H9 (cell line): ENCODE results near the gene INSR. TPM values are rescaled to one million over a fixed set of nuclear protein-coding genes. Genes with fewer than 3 reads are reported as not detected.

Experiments used
- DNase-seq: peaks from one replicate; pipeline ENCODE4 v3.0.0-alpha.2; 2017
- H2AFZ ChIP-seq: one replicate; pipeline ENCODE4 v1.6.1; 2013; ENCODE audit warnings: mild to moderate bottlenecking, low read length, control low read depth, moderate library complexity
- H2AK5ac ChIP-seq: 2 replicates; pipeline ENCODE4 v1.6.1; 2013; ENCODE audit warnings: low read length, control low read depth, mixed read lengths; ENCODE audit not compliant: insufficient read length
- H2BK120ac ChIP-seq: one replicate; pipeline ENCODE4 v1.6.1; 2013; ENCODE audit warnings: low read depth, mild to moderate bottlenecking, low read length, control low read depth, inconsistent platforms; ENCODE audit not compliant: poor library complexity, severe bottlenecking
- H2BK12ac ChIP-seq: 2 replicates; pipeline ENCODE4 v1.6.1; 2013; ENCODE audit warnings: low read length, control low read depth, mixed read lengths, low read depth; ENCODE audit not compliant: insufficient read length
- H2BK15ac ChIP-seq: 2 replicates; pipeline ENCODE4 v1.6.1; 2013; ENCODE audit warnings: low read depth, low read length, control low read depth
- H2BK20ac ChIP-seq: one replicate; pipeline ENCODE4 v1.6.1; 2013; ENCODE audit warnings: low read depth, mild to moderate bottlenecking, low read length, control low read depth, inconsistent platforms; ENCODE audit not compliant: poor library complexity, severe bottlenecking
- H2BK5ac ChIP-seq: 2 replicates; pipeline ENCODE4 v1.6.1; 2013; ENCODE audit warnings: low read length, control low read depth, mixed read lengths; ENCODE audit not compliant: insufficient read length
- H3K14ac ChIP-seq: 2 replicates; pipeline ENCODE4 v1.6.1; 2013; ENCODE audit warnings: low read length, control low read depth; ENCODE audit not compliant: insufficient read depth
- H3K18ac ChIP-seq: 2 replicates; pipeline ENCODE4 v1.6.1; 2013; ENCODE audit warnings: low read depth, mild to moderate bottlenecking, mixed read lengths, low read length, control low read depth; ENCODE audit not compliant: insufficient read length
- H3K23ac ChIP-seq: 2 replicates; pipeline ENCODE4 v1.6.1; 2013; ENCODE audit warnings: low read length, control low read depth, mixed read lengths, low read depth; ENCODE audit not compliant: insufficient read length
- H3K23me2 ChIP-seq: 2 replicates; pipeline ENCODE4 v1.6.1; 2013; ENCODE audit warnings: low read depth, mild to moderate bottlenecking, mixed read lengths, low read length, control low read depth; ENCODE audit not compliant: insufficient read length, poor library complexity, severe bottlenecking
- H3K27ac ChIP-seq: 2 replicates; pipeline ENCODE4 v1.5.1; 2013; ENCODE audit warnings: low read length, control low read depth, mixed read lengths, low read depth; ENCODE audit not compliant: insufficient read length
- H3K27me3 ChIP-seq: 2 replicates; pipeline ENCODE4 v1.6.1; 2013; ENCODE audit warnings: low read length, control low read depth, inconsistent platforms; ENCODE audit not compliant: insufficient read depth
- H3K4ac ChIP-seq: 2 replicates; pipeline ENCODE4 v1.6.1; 2013; ENCODE audit warnings: low read depth, mild to moderate bottlenecking, control low read depth, inconsistent platforms, low read length, moderate library complexity
- H3K4me1 ChIP-seq: 2 replicates; pipeline ENCODE4 v1.6.1; 2013; ENCODE audit warnings: low read length, control low read depth, inconsistent platforms; ENCODE audit not compliant: insufficient read depth
- H3K4me2 ChIP-seq: 2 replicates; pipeline ENCODE4 v1.6.1; 2013; ENCODE audit warnings: low read length, control low read depth, mixed read lengths; ENCODE audit not compliant: insufficient read length, insufficient read depth
- H3K56ac ChIP-seq: 2 replicates; pipeline ENCODE4 v1.6.1; 2013; ENCODE audit warnings: low read depth, mild to moderate bottlenecking, mixed read lengths, low read length, control low read depth; ENCODE audit not compliant: insufficient read length
- H3K79me1 ChIP-seq: 2 replicates; pipeline ENCODE4 v1.6.1; 2013; ENCODE audit warnings: low read depth, mild to moderate bottlenecking, moderate library complexity, low read length, control low read depth, inconsistent platforms; ENCODE audit not compliant: insufficient read depth, poor library complexity, severe bottlenecking
- H3K79me2 ChIP-seq: 2 replicates; pipeline ENCODE4 v1.6.1; 2013; ENCODE audit warnings: low read length, control low read depth, inconsistent platforms; ENCODE audit not compliant: insufficient read depth
- H3K9ac ChIP-seq: 2 replicates; pipeline ENCODE4 v1.6.1; 2013; ENCODE audit warnings: low read length, control low read depth, mixed read lengths; ENCODE audit not compliant: insufficient read length; ENCODE audit errors: extremely low read depth
- H3K9me3 ChIP-seq: one replicate; pipeline ENCODE4 v1.6.1; 2013; ENCODE audit warnings: low read depth, low read length, inconsistent platforms; ENCODE audit not compliant: control insufficient read depth
- H3T11ph ChIP-seq: one replicate; pipeline ENCODE4 v1.6.1; 2013; ENCODE audit warnings: mild to moderate bottlenecking, low read length, control low read depth, inconsistent platforms
- H4K20me1 ChIP-seq: one replicate; pipeline ENCODE4 v1.6.1; 2013; ENCODE audit not compliant: control insufficient read depth, insufficient read length, insufficient read depth
- H4K5ac ChIP-seq: 2 replicates; pipeline ENCODE4 v1.6.1; 2013; ENCODE audit warnings: low read depth, mild to moderate bottlenecking, mixed read lengths, low read length, control low read depth; ENCODE audit not compliant: insufficient read length
- H4K8ac ChIP-seq: replicated peaks from 2 replicates; pipeline ENCODE4 v1.6.1; 2013; ENCODE audit warnings: low read length, control low read depth, mixed read lengths, low read depth; ENCODE audit not compliant: insufficient read length
- H4K91ac ChIP-seq: 2 replicates; pipeline ENCODE4 v1.6.1; 2013; ENCODE audit warnings: low read depth, mild to moderate bottlenecking, moderate library complexity, mixed read lengths, low read length, control low read depth; ENCODE audit not compliant: insufficient read length
- H3K27ac Mint-ChIP-seq, 3 experiments: 2 replicates in 2 of 3; 3 replicates in 1 of 3; pipeline ENCODE4 v1.8.0; 2020 to 2021; ENCODE audit warnings: mixed read lengths in 3 of 3, mild to moderate bottlenecking in 1 of 3, moderate library complexity in 1 of 3
- H3K27me3 Mint-ChIP-seq: 2 replicates; pipeline ENCODE4 v1.8.0; 2021; ENCODE audit warnings: low read depth, mild to moderate bottlenecking, moderate library complexity, mixed read lengths
- H3K36me3 Mint-ChIP-seq, 3 experiments: 2 replicates in 2 of 3; 3 replicates in 1 of 3; pipeline ENCODE4 v1.8.0; 2020 to 2021; ENCODE audit warnings: low read depth in 3 of 3, mixed read lengths in 3 of 3; ENCODE audit not compliant: insufficient read depth in 1 of 3
- H3K4me1 Mint-ChIP-seq, 2 experiments: 2 replicates each; pipeline ENCODE4 v1.8.0; 2020; ENCODE audit warnings: mixed read lengths in 2 of 2
- H3K4me3 Mint-ChIP-seq, 2 experiments: 2 replicates in 1 of 2; 3 replicates in 1 of 2; pipeline ENCODE4 v1.8.0; 2020 to 2021; ENCODE audit warnings: mild to moderate bottlenecking in 2 of 2, mixed read lengths in 2 of 2, moderate library complexity in 1 of 2
- H3K9me3 Mint-ChIP-seq, 2 experiments: 2 replicates in 1 of 2; 3 replicates in 1 of 2; pipeline ENCODE4 v1.8.0; 2020; ENCODE audit warnings: mild to moderate bottlenecking in 2 of 2, mixed read lengths in 2 of 2, moderate library complexity in 1 of 2
- CTCF ChIP-seq: fragments of 200-600 bp; sonication (generic); conservative IDR thresholded peaks from 3 replicates; pipeline ENCODE4 v1.8.0; 2021; ENCODE audit warnings: antibody characterized with exemption, mild to moderate bottlenecking
- WGBS: extraction: QIAGEN DNeasy Blood & Tissue Kit; methylation state at CpG from one replicate; pipeline ENCODE4 v1.1.7; 2013; ENCODE audit warnings: missing lambda C conversion rate, low lambda C conversion rate, mixed read lengths; ENCODE audit not compliant: insufficient read length; ENCODE audit errors: extremely low coverage; 5-methylcytosine and 5-hydroxymethylcytosine counted together
- total RNA-seq: library from RNA; stranded (reverse); gene quantifications from 2 replicates; pipeline ENCODE4 v1.2.1, GENCODE V29; 2021

INSR gene
- total RNA-seq, 1 experiment from 2014 or later = 39.8 TPM

GRCh38 chr19:7223429-7223828 is 70.8 kb downstream of the INSR start:
- H4K8ac ChIP-seq = no peak overlapping the region
- H3K27ac ChIP-seq = no peak overlapping the region
- Mint-ChIP-seq H3K9me3 (no peaks in the 10 kb centered on the region), H3K36me3 (peaks cover 0 to 2% (median 0%) of the 10 kb centered on the region in 3 experiments; a peak in 2 of 7 replicates), H3K27ac (no peak overlapping the region), H3K27me3 (no peaks in the 10 kb centered on the region), H3K4me3 (no peak overlapping the region), H3K4me1 (peaks cover 18 to 30% of the 10 kb centered on the region in 2 experiments)
- no peak overlapping the region for H2BK5ac ChIP-seq
- no peak overlapping the region for H3K23ac ChIP-seq
- TF ChIP-seq CTCF = no peak
- no peak overlapping the region for H3K18ac ChIP-seq
- H2AK5ac ChIP-seq = no peak overlapping the region
- no peaks in the 10 kb centered on the region for H3K23me2 ChIP-seq
- no peak for DNase-seq
- H3K9ac ChIP-seq = no peak overlapping the region
- no peak overlapping the region for H3K14ac ChIP-seq
- no peak overlapping the region for H4K91ac ChIP-seq
- no peaks in the 10 kb centered on the region for H3K9me3 ChIP-seq
- no peak overlapping the region for H2BK120ac ChIP-seq
- no peak overlapping the region for H2AFZ ChIP-seq
- no peak overlapping the region for H2BK20ac ChIP-seq
- no peak overlapping the region for H3K56ac ChIP-seq
- no peak overlapping the region for H2BK15ac ChIP-seq
- no peaks in the 10 kb centered on the region for H3K27me3 ChIP-seq
- no peaks in the 10 kb centered on the region for H4K20me1 ChIP-seq
- no peaks in the 10 kb centered on the region for H3K4me1 ChIP-seq
- H3K4ac ChIP-seq = no peak overlapping the region
- H3K4me2 ChIP-seq = no peak overlapping the region
- H4K5ac ChIP-seq = no peak overlapping the region
- no peaks in the 10 kb centered on the region for H3K79me2 ChIP-seq
- H3K79me1 ChIP-seq = no peaks in the 10 kb centered on the region
- H3T11ph ChIP-seq = no peak overlapping the region
- no CpG with 5 or more reads among the region's 1 CpG for WGBS
- H2BK12ac ChIP-seq = no peak overlapping the region
